GM18868 (cell line): ENCODE measurements around the gene BRD2.

ENCODE experiments used
- ATAC-seq: cut with Tn5 transposase; IDR thresholded peaks from one replicate; pipeline ENCODE4 v1.9.1; 2021; ENCODE audit warnings: mild to moderate bottlenecking, moderate library complexity; ENCODE audit not compliant: unreplicated experiment

Gene BRD2

GRCh38 chr6:32984622-32985389, 16.4 kb downstream of the BRD2 start:
- no peak for ATAC-seq

GRCh38 chr6:32989368-32989767, 21.0 kb downstream of the BRD2 start:
- ATAC-seq: no peak

- no peak for ATAC-seq
Observed at GRCh38 chr6:32991972-32992371, 23.6 kb downstream of the BRD2 start.

GRCh38 chr6:32993363-32993973, 25.1 kb downstream of the BRD2 start:
- ATAC-seq: no peak

GRCh38 chr6:32995448-32995847, 27.1 kb downstream of the BRD2 start:
- no peak for ATAC-seq

GRCh38 chr6:33000055-33000454, 31.7 kb downstream of the BRD2 start:
- no peak for ATAC-seq

- no peak for ATAC-seq
Observed at GRCh38 chr6:33001685-33002084, 33.3 kb downstream of the BRD2 start.

GRCh38 chr6:33004940-33005339, 36.5 kb downstream of the BRD2 start:
- ATAC-seq: no peak

- ATAC-seq: no peak
Observed at GRCh38 chr6:33007831-33008400, 39.5 kb downstream of the BRD2 start.

- ATAC-seq: peak; percentile 91
Observed at GRCh38 chr6:33008944-33009861, 40.8 kb downstream of the BRD2 start, which contains the start of gene HLA-DOA. TSS of gene HLA-DOA (minus strand) at chr6:33009591.

- no peak for ATAC-seq
Observed at GRCh38 chr6:33010356-33010755, 42.0 kb downstream of the BRD2 start.

- ATAC-seq: no peak
Observed at GRCh38 chr6:33013608-33014007, 45.2 kb downstream of the BRD2 start.

GRCh38 chr6:33014841-33015634, 46.6 kb downstream of the BRD2 start:
- no peak for ATAC-seq

- ATAC-seq: no peak
Observed at GRCh38 chr6:33015798-33016197, 47.4 kb downstream of the BRD2 start.

GRCh38 chr6:33017018-33017417, 48.6 kb downstream of the BRD2 start:
- no peak for ATAC-seq

GRCh38 chr6:33017694-33018353, 49.4 kb downstream of the BRD2 start:
- ATAC-seq: no peak

- no peak for ATAC-seq
Observed at GRCh38 chr6:33018418-33018817, 50.0 kb downstream of the BRD2 start.

- ATAC-seq: peak; percentile 69
Observed at GRCh38 chr6:33018904-33019303, 50.5 kb downstream of the BRD2 start.

- ATAC-seq: no peak
Observed at GRCh38 chr6:33019372-33019771, 51.0 kb downstream of the BRD2 start.

GRCh38 chr6:33021917-33022316, 53.5 kb downstream of the BRD2 start:
- no peak for ATAC-seq
